Activated T-cell treated with anti-CD3 and anti-CD28 coated beads for 24 hours (primary cell): Measurements from ENCODE around the gene BIRC7.

ENCODE experiments used
- DNase-seq: peaks from one replicate; pipeline ENCODE4 v3.0.0-alpha.2; 2020; ENCODE audit warnings: low read depth

Gene BIRC7

GRCh38 chr20:63235399-63235983 is at the start of gene BIRC7:
Gene BIRC7, plus strand, starts transcription at chr20:63235905. Its CDS starts 192 bp downstream, at chr20:63236097.
- no peak for DNase-seq

GRCh38 chr20:63186084-63186483 is 49.6 kb upstream of the BIRC7 start:
- no peak for DNase-seq

- DNase-seq: no peak
Measured at GRCh38 chr20:63186528-63187316, 49.0 kb upstream of the BIRC7 start.

GRCh38 chr20:63187338-63188158 is 48.2 kb upstream of the BIRC7 start:
- no peak for DNase-seq

GRCh38 chr20:63188159-63188442 is 47.6 kb upstream of the BIRC7 start:
- no peak for DNase-seq

GRCh38 chr20:63188641-63189321 is 46.9 kb upstream of the BIRC7 start:
- DNase-seq: no peak

- DNase-seq: no peak
Measured at GRCh38 chr20:63189322-63189642, 46.4 kb upstream of the BIRC7 start.

GRCh38 chr20:63189846-63190559 is 45.7 kb upstream of the BIRC7 start:
- DNase-seq: no peak

- no peak for DNase-seq
Measured at GRCh38 chr20:63190828-63191227, 44.9 kb upstream of the BIRC7 start.

- DNase-seq: no peak
Measured at GRCh38 chr20:63191400-63191799, 44.3 kb upstream of the BIRC7 start.

- no peak for DNase-seq
Measured at GRCh38 chr20:63192721-63193120, 43.0 kb upstream of the BIRC7 start.

GRCh38 chr20:63194007-63194796 is 41.5 kb upstream of the BIRC7 start:
- DNase-seq: no peak

GRCh38 chr20:63194797-63195173 is 40.9 kb upstream of the BIRC7 start:
- no peak for DNase-seq

GRCh38 chr20:63196768-63197470 is 38.8 kb upstream of the BIRC7 start:
- DNase-seq: no peak

GRCh38 chr20:63198606-63199005 is 37.1 kb upstream of the BIRC7 start:
- DNase-seq: no peak

- no peak for DNase-seq
Measured at GRCh38 chr20:63202021-63202420, 33.7 kb upstream of the BIRC7 start.

- DNase-seq: no peak
Measured at GRCh38 chr20:63202811-63203526, 32.7 kb upstream of the BIRC7 start.

- DNase-seq: no peak
Measured at GRCh38 chr20:63204362-63204761, 31.3 kb upstream of the BIRC7 start.

GRCh38 chr20:63205896-63206295 is 29.8 kb upstream of the BIRC7 start:
- DNase-seq: no peak

- DNase-seq: no peak
Measured at GRCh38 chr20:63206878-63207277, 28.8 kb upstream of the BIRC7 start.
